ENCODE results near the gene EVC2. TPM values are rescaled to one million over a fixed set of nuclear protein-coding genes. Genes with fewer than 3 reads are reported as not detected.

EVC2 gene
- total RNA-seq, 1 experiment from 2014 or later: 7.8 TPM

GRCh38 chr4:5696341-5696740, 12.0 kb downstream of the EVC2 start:
- Histone ChIP-seq H4K5ac (ENCODE audit: insufficient read length, low read depth, low read length) (no peak overlapping the region), H3K4ac (ENCODE audit: low read depth, low read length) (no peak overlapping the region), H2AK5ac (ENCODE audit: insufficient read length, low read length) (no peak overlapping the region), H3K23ac (ENCODE audit: insufficient read length, low read depth, low read length) (no peak overlapping the region), H4K91ac (ENCODE audit: insufficient read length, low read depth, low read length) (no peak overlapping the region), H3K9ac (ENCODE audit: extremely low read depth, insufficient read length, low read length) (no peak overlapping the region), H2AFZ (ENCODE audit: low read length) (no peak overlapping the region), H2BK5ac (ENCODE audit: insufficient read length, low read length) (no peak overlapping the region), H3K27me3 (ENCODE audit: insufficient read depth, low read length) (no peaks in the 10 kb centered on the region), H2BK12ac (ENCODE audit: insufficient read length, low read depth, low read length) (no peak overlapping the region), H3K23me2 (ENCODE audit: insufficient read length, low read depth, low read length, poor library complexity, severe bottlenecking) (no peaks in the 10 kb centered on the region), H3K9me3 (ENCODE audit: control insufficient read depth, low read depth, low read length) (no peaks in the 10 kb centered on the region), H2BK20ac (ENCODE audit: low read depth, low read length, poor library complexity, severe bottlenecking) (no peak overlapping the region), H3K14ac (ENCODE audit: insufficient read depth, low read length) (no peak overlapping the region), H3K4me2 (ENCODE audit: insufficient read depth, insufficient read length, low read length) (no peak overlapping the region), H4K8ac (replicated peaks; ENCODE audit: insufficient read length, low read depth, low read length) (no peak overlapping the region), H3K79me2 (ENCODE audit: insufficient read depth, low read length) (no peaks in the 10 kb centered on the region), H2BK15ac (ENCODE audit: low read depth, low read length) (no peak overlapping the region), H3T11ph (ENCODE audit: low read length) (no peak overlapping the region), H3K56ac (ENCODE audit: insufficient read length, low read depth, low read length) (peak overlapping the region; percentile 62), H3K79me1 (ENCODE audit: insufficient read depth, low read depth, low read length, poor library complexity, severe bottlenecking) (no peaks in the 10 kb centered on the region), H3K4me1 (ENCODE audit: insufficient read depth, low read length) (no peaks in the 10 kb centered on the region), H3K27ac (ENCODE audit: insufficient read length, low read depth, low read length) (no peak overlapping the region), H2BK120ac (ENCODE audit: low read depth, low read length, poor library complexity, severe bottlenecking) (no peak overlapping the region), H4K20me1 (ENCODE audit: control insufficient read depth, insufficient read depth, insufficient read length) (no peaks in the 10 kb centered on the region), H3K18ac (ENCODE audit: insufficient read length, low read depth, low read length) (no peak overlapping the region)
- Mint-ChIP-seq H3K9me3 (no peaks in the 10 kb centered on the region), H3K4me1 (no peaks in the 10 kb centered on the region), H3K4me3 (no peak overlapping the region), H3K36me3 (ENCODE audit: insufficient read depth in 1 of 3, low read depth in 3 of 3) (peaks cover 0 to 29% (median 0%) of the 10 kb centered on the region in 3 experiments; a peak in 3 of 7 replicates), H3K27me3 (ENCODE audit: low read depth) (no peaks in the 10 kb centered on the region; the same call in 1 of the 2 replicates), H3K27ac (0 out of 7 replicates have a peak overlapping the region, but pooled peaks of 1 of the 3 experiments have one; percentile 49)
- no CpG with 5 or more reads among the region's 11 CpGs for WGBS (ENCODE audit: extremely low coverage, insufficient read length, low lambda C conversion rate)
- TF ChIP-seq CTCF (conservative IDR thresholded peaks at IDR 0.05): no peak
- no peak for DNase-seq
